Stomach (tissue), 9 donors: Measurements from ENCODE around the gene SPECC1. TPM values are rescaled to one million over a fixed set of nuclear protein-coding genes. Genes with fewer than 3 reads are reported as not detected.

Experiments used
- DNase-seq, 2 donors: peaks; one replicate each; pipeline versions ENCODE4 v3.0.0 to v3.0.0-alpha.2; 2013 to 2019
- H3K27ac ChIP-seq, 5 donors: fragments of 200-600 bp in 4 of 5; sonication (generic) in 4 of 5; one replicate each; pipeline ENCODE4 v1.5.1; 2013 to 2019; ENCODE audit warnings: mild to moderate bottlenecking in 1 of 5, moderate library complexity in 1 of 5
- H3K27me3 ChIP-seq, 3 donors: fragments of 200-600 bp; sonication (generic); one replicate each; pipeline ENCODE4 v1.5.1; 2017 to 2019; ENCODE audit warnings: mixed run types in 1 of 3
- H3K36me3 ChIP-seq, 4 donors: fragments of 200-600 bp; sonication (generic); 1 replicate in 3 of 4; 2 replicates in 1 of 4; pipeline ENCODE4 v1.5.1; 2016 to 2019
- H3K4me1 ChIP-seq, 4 donors: fragments of 200-600 bp; sonication (generic); one replicate each; pipeline ENCODE4 v1.5.1; 2016 to 2019
- H3K4me3 ChIP-seq, 4 donors: fragments of 200-600 bp; sonication (generic) in 3 of 4; one replicate each; pipeline ENCODE4 v1.5.1; 2016 to 2019; ENCODE audit warnings: mild to moderate bottlenecking in 1 of 4
- H3K9me3 ChIP-seq, 4 donors: fragments of 200-600 bp; sonication (generic); one replicate each; pipeline ENCODE4 v1.5.1; 2016 to 2019
- EP300 ChIP-seq: sonication (generic); formaldehyde crosslinking; IDR thresholded peaks from one replicate; pipeline ENCODE4 v1.6.1; 2017; ENCODE audit warnings: antibody characterized with exemption
- POLR2A ChIP-seq, 4 donors: fragments of 450-650 bp; IDR thresholded peaks; one replicate each; pipeline ENCODE4 v1.6.1; 2016; ENCODE audit warnings: antibody characterized with exemption in 4 of 4, control low read depth in 2 of 4, mild to moderate bottlenecking in 1 of 4, moderate library complexity in 1 of 4
- POLR2AphosphoS5 ChIP-seq, 3 donors: sonication (generic); formaldehyde crosslinking; IDR thresholded peaks; one replicate each; pipeline ENCODE4 v1.6.1; 2016; ENCODE audit warnings: antibody characterized with exemption in 3 of 3
- WGBS, 5 donors: extraction: QIAGEN DNeasy Blood & Tissue Kit in 3 of 5; methylation state at CpG; one replicate each; pipeline versions ENCODE4 v1.1.5 to v1.1.7; 2013 to 2018; 5-methylcytosine and 5-hydroxymethylcytosine counted together
- intact Hi-C: fragments of 100-400 bp; cut with DNase I; formaldehyde crosslinking; loops from one replicate; pipeline ENCODE4 v1.15.1; 2023; ENCODE audit warnings: low total_unique reads
- polyA plus RNA-seq, 3 donors: library from polyadenylated mRNA; stranded (reverse); fragments of 200-250 nt; gene quantifications; one replicate each; pipeline ENCODE4 v1.2.3, GENCODE V29; 2013
- total RNA-seq, 5 donors: library from RNA; depleted of rRNA; stranded (reverse); fragments of >200 nt; gene quantifications; one replicate each; pipeline versions ENCODE4 v1.1.0 to v1.2.3, GENCODE V29; 2014 to 2016
- TF ChIP-seq, protein P1 (sequence below), 7 experiments: fragments of 450-650 bp in 4 of 7; fragments of 200-600 bp in 3 of 7; sonication (generic) in 3 of 7; IDR thresholded peaks; one replicate each; pipeline ENCODE4 v1.5.1; 2016 to 2019; ENCODE audit warnings: antibody characterized with exemption in 7 of 7, control low read depth in 2 of 7, mild to moderate bottlenecking in 1 of 7
- donor health status: healthy with polysubstance abuse.
- donor health status: Bipolar disorder and iron deficiency.
- donor health status: healthy.

Gene SPECC1
- total and polyA plus RNA-seq, 8 donors = 12.8 to 161 (median 34.5) TPM

DNA sequence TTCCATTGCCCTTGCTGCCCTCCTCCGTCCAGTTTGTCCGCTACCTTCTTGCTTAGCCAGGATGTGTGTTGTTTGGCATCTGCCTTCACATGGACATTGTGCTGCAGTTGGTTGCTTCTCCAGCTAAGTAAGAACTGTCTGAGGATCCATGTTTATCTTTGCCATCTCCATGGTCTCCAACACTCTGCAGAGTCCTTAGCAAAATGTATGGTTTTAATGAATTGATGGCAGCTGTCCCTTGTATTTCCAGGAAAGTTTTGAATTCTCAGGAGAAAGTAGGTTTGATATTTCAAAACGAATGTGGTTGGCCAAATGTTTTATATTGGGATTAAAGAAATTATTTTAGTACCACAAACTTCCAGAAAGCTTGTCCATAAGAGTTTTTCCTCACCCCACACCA is 160.9 kb downstream of the SPECC1 start:
- DNase-seq = no peak
- Histone ChIP-seq H3K4me3 (no peak overlapping the region), H3K9me3 (no peaks in the 10 kb centered on the region), H3K4me1 (peaks cover 10 to 36% (median 20%) of the 10 kb centered on the region in 4 donors), H3K36me3 (no peaks in the 10 kb centered on the region), H3K27me3 (no peaks in the 10 kb centered on the region), H3K27ac (no peak overlapping the region)
- intact Hi-C loops = no loop called here
- TF ChIP-seq EP300 = no peak
- TF ChIP-seq POLR2A (IDR thresholded peaks at IDR 0.05) = no peak
- TF ChIP-seq, protein P1, sequence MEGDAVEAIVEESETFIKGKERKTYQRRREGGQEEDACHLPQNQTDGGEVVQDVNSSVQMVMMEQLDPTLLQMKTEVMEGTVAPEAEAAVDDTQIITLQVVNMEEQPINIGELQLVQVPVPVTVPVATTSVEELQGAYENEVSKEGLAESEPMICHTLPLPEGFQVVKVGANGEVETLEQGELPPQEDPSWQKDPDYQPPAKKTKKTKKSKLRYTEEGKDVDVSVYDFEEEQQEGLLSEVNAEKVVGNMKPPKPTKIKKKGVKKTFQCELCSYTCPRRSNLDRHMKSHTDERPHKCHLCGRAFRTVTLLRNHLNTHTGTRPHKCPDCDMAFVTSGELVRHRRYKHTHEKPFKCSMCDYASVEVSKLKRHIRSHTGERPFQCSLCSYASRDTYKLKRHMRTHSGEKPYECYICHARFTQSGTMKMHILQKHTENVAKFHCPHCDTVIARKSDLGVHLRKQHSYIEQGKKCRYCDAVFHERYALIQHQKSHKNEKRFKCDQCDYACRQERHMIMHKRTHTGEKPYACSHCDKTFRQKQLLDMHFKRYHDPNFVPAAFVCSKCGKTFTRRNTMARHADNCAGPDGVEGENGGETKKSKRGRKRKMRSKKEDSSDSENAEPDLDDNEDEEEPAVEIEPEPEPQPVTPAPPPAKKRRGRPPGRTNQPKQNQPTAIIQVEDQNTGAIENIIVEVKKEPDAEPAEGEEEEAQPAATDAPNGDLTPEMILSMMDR (IDR thresholded peaks at IDR 0.05) = no peak
- TF ChIP-seq POLR2AphosphoS5 (IDR thresholded peaks at IDR 0.05) = no peak
- WGBS, 5 donors = 75 to 91% (median 82%) methylated on average over 3 of the region's 3 CpGs

DNA sequence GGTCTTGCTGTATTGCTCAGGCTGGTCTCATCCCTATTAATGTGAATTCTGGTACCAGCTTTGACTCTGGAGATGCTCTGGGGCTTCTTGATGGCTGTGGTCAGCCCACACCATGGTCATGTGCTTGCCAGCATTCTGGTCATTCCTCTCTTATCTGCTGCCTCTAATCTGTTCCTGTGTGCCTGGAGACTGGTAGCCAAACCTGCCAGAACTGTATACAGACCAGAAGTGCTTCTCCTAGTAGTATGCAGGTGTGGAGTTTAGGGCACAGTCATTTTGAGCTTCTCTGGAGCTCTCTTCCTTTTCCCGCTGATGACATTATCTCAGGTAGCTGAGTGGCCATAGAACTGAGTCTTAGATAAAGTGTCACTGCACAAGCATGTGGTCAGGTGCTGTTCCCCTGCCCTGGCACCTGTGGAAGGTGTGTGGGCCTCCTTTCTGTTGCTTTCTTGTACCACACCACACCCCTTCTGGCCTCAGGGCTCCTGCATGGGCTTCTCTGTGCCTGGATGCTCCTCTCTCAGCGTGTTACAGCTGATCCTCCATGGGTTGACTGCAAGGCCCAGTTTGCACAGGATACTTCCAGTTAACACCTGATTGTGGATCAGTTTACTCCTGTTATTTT is 162.7 kb downstream of the SPECC1 start:
- intact Hi-C loops = no loop called here
- H3K9me3 ChIP-seq = no peaks in the 10 kb centered on the region
- H3K27ac ChIP-seq = peak overlapping the region in 2 of 5 donors; percentile 33 to 43
- WGBS, 5 donors = 34 to 72% (median 54%) methylated on average over 1 to 2 of the region's 2 CpGs
- TF ChIP-seq POLR2A (IDR thresholded peaks at IDR 0.05) = no peak
- no peak for TF ChIP-seq EP300
- peak in 2 of 3 donors; percentile 23 to 65 for TF ChIP-seq POLR2AphosphoS5 (IDR thresholded peaks at IDR 0.05)
- TF ChIP-seq, protein P1 (IDR thresholded peaks at IDR 0.05) = no peak
- H3K36me3 ChIP-seq = no peaks in the 10 kb centered on the region
- no peak overlapping the region for H3K4me3 ChIP-seq
- H3K4me1 ChIP-seq = peaks cover 10 to 36% (median 20%) of the 10 kb centered on the region in 4 donors
- no peaks in the 10 kb centered on the region for H3K27me3 ChIP-seq
- peak in 1 of 2 donors; percentile 51 for DNase-seq

DNA sequence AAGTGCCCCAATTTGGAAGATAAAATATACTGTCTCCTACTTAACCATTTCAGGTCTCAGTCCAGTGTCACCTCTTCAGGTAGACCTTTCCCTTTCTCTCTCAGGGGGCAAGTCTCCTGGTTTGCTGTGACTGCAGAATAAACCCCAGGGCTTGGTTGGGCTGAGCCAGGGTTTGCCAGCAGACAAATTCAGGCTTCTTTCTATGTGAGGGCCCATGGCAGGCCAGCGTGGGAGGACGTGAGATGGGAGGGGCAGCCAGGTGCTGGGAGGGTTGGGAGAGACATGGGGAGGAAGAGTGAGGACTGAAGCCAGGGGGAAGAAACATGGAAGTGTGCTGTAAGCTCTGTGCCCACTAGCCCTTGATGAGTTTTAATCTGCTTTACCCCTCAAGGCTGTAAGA is 163.2 kb downstream of the SPECC1 start:
- Histone ChIP-seq H3K4me3 (no peak overlapping the region), H3K27ac (peak overlapping the region in 3 of 5 donors; percentile 33 to 45 (median 43)), H3K4me1 (peaks cover 10 to 36% (median 20%) of the 10 kb centered on the region in 4 donors), H3K36me3 (no peaks in the 10 kb centered on the region), H3K9me3 (no peaks in the 10 kb centered on the region), H3K27me3 (no peaks in the 10 kb centered on the region)
- 23 to 72% (median 41%) methylated on average over 2 of the region's 2 CpGs for WGBS, 5 donors
- TF ChIP-seq POLR2AphosphoS5 (IDR thresholded peaks at IDR 0.05) (no peak), EP300 (no peak), POLR2A (IDR thresholded peaks at IDR 0.05) (no peak)
- TF ChIP-seq, protein P1 (IDR thresholded peaks at IDR 0.05) = no peak
- DNase-seq = no peak
- intact Hi-C loops = no loop called here

DNA sequence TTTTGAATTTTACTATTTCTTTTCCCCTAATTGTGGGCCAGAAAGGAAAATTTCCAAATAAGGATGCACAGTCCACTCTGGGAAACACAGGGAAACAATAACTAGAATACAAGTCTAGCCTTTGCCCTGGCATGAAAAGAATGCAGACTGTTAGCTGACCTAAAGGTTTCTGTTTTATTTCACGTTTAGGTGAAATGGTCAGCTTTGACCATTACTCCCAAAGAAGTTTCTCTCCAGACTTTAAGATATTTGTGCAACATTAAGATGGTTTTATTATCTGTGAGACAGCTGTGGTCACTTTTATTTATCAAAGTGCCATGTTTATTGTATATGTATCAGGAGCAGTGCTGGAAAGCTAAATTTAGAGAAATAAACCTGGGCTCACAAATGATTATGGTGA is 163.9 kb downstream of the SPECC1 start:
- intact Hi-C loops = no loop called here
- no peak for DNase-seq
- Histone ChIP-seq H3K9me3 (no peaks in the 10 kb centered on the region), H3K4me1 (peaks cover 10 to 36% (median 20%) of the 10 kb centered on the region in 4 donors), H3K27ac (peak overlapping the region in 1 of 5 donors; percentile 33), H3K27me3 (no peaks in the 10 kb centered on the region), H3K4me3 (no peak overlapping the region), H3K36me3 (no peaks in the 10 kb centered on the region)
- WGBS, 5 donors = 26 to 43% (median 37%) methylated on average over 1 of the region's 1 CpG
- TF ChIP-seq POLR2A (IDR thresholded peaks at IDR 0.05) (no peak), POLR2AphosphoS5 (IDR thresholded peaks at IDR 0.05) (no peak), EP300 (no peak)
- TF ChIP-seq, protein P1 (IDR thresholded peaks at IDR 0.05) = no peak
